HG02840 (cell line): ENCODE measurements around the gene EIF2B5.

Source experiments
- ATAC-seq: cut with Tn5 transposase; IDR thresholded peaks from one replicate; pipeline ENCODE4 v1.9.1; 2021; ENCODE audit warnings: mild to moderate bottlenecking, moderate library complexity, moderate number of reproducible peaks; ENCODE audit not compliant: unreplicated experiment, low FRiP score

EIF2B5 gene

DNA sequence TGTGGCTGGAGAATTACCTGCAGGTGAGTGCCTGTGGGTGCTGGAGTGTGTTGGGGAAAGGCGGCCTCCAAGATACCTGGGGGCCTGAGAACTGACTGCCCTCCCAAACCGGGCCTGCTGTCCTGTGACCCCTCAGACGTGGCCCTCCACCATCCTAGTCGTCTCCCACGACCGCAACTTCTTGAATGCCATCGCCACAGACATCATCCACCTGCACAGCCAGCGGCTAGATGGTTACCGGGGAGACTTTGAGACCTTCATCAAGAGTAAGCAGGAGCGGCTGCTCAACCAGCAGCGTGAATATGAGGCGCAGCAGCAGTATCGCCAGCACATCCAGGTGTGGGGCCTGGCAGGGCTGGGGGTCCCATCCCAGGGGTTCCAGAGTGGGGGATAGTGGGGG, 54.3 kb downstream of the EIF2B5 start:
- ATAC-seq: no peak

- ATAC-seq: no peak
Measured at GRCh38 chr3:184192889-184193288, 57.7 kb downstream of the EIF2B5 start.

DNA sequence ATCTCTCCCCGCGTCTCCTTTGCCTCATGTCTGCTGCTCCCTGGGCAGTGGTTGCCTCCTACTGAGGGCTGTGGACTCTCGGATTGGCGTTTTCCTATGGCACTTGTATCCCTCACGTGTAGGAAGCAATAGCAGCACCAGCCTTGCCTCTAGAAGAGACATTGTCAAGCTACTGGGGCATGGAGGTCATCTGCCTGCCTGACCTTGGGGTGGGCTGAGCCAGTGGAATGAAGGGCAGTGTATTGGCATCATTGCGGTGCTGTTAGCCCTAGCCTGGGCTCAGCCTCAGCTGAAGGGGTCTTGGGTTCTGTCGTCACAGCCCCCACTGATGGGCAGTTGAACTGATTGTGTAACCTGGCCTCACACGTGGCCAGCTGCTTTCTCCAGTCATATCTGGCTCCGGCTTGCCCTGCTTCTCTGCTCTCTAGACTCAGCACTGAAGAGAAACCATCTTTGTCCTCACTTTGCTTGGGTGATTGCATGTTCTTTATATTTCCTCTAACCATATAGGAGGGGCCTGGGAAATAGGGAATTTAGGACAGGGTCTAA, 58.9 kb downstream of the EIF2B5 start:
- no peak for ATAC-seq
